ENCODE data around the gene RPS21. TPM values are rescaled to one million over a fixed set of nuclear protein-coding genes. Genes with fewer than 3 reads are reported as not detected.

RPS21 gene
- total and polyA plus RNA-seq, 2 of the 13 experiments (the other 11 are each of a cell fraction or from before 2014, with no cell fraction given): 2,647 to 11,063 TPM

DNA sequence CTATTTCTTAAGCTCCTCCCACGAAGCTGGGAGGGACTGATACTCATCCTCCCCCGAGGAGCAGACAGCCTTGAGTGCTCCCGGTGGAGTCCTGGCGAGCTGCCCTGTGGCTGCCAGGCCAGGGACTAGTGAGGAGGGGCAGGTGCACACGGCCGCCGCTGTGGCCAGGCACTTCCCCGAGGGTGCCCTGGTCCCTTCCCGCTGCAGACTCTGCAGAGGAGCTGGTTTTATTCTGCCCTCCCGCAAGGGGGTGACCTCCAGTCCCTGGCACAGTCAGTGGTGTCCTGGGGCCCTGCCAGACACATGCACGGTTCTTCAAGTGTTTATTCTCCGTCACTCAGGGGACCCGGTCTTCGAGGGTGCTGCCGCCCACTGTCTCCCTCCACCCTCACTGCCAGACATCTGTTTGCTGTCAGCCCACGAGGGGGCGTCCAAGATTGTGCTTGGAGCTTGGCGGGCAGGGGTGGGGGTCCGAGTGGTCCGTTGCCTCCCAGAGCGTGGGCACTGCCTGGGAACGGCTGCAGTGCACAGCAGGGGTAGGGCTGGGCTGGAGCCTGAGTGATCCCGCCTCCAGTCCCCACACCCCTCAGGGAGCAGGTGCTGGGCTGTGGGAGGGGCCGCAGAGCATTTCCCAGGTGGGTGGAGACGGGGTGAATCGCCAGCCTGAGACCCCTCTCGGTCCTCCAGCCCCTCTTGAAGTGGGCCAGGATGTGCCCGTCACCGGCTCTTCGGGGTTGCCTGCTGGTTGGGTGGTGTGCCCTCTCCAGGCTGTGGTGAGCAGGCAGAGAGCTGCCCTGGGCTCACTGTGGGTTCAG lies 23.2 kb downstream of the RPS21 start (continued):
- TF ChIP-seq ATF6 (CRISPR knock-in tag; conservative IDR thresholded peaks at IDR 0.05) (no peak), ZNF230 (CRISPR knock-in tag; IDR thresholded peaks at IDR 0.05) (0 out of 2 replicates have a peak, but pooled peaks have one; percentile 38), ZFP36 (IDR thresholded peaks at IDR 0.05; ENCODE audit: borderline replicate concordance, low read depth, low read length, partially characterized antibody) (no peak), THYN1 (CRISPR knock-in tag; IDR thresholded peaks at IDR 0.05; ENCODE audit: borderline replicate concordance, low read depth) (no peak), FOXP1 (IDR thresholded peaks at IDR 0.05) (no peak), FOXP1 (CRISPR knock-in tag; IDR thresholded peaks at IDR 0.05) (0 out of 2 replicates have a peak, but pooled peaks have one; percentile 12), ZNF143 (CRISPR knock-in tag; IDR thresholded peaks at IDR 0.05) (no peak), HNRNPLL (IDR thresholded peaks at IDR 0.05; ENCODE audit: low read depth, low read length, poor library complexity, severe bottlenecking) (no peak), KDM3A (CRISPR knock-in tag; IDR thresholded peaks at IDR 0.05; ENCODE audit: low read depth) (0 out of 2 replicates have a peak, but pooled peaks have one; percentile 12), HNF1A (IDR thresholded peaks at IDR 0.05; ENCODE audit: low read depth) (no peak), HNF1A (CRISPR knock-in tag; IDR thresholded peaks at IDR 0.05; ENCODE audit: borderline replicate concordance) (peak; percentile 49; the same call in 1 of the 2 replicates), PRMT3 (CRISPR knock-in tag; IDR thresholded peaks at IDR 0.05; ENCODE audit: borderline replicate concordance, low read depth) (no peak), FOXK2 (IDR thresholded peaks at IDR 0.05) (no peak), RXRA (CRISPR knock-in tag; IDR thresholded peaks at IDR 0.05) (peak; percentile 9; the same call in 1 of the 2 replicates), ZNF350 (CRISPR knock-in tag; IDR thresholded peaks at IDR 0.05; ENCODE audit: borderline replicate concordance, low read depth) (peak; percentile 85), MEIS1 (CRISPR knock-in tag; IDR thresholded peaks at IDR 0.05; ENCODE audit: borderline replicate concordance) (peak; percentile 70; the same call in 1 of the 2 replicates), ZBTB7B (CRISPR knock-in tag; IDR thresholded peaks at IDR 0.05) (peak; percentile 61; the same call in 1 of the 2 replicates), EZH2 (conservative IDR thresholded peaks at IDR 0.05; ENCODE audit: low read depth, low read length) (no peak)
- TF ChIP-seq, protein P1, sequence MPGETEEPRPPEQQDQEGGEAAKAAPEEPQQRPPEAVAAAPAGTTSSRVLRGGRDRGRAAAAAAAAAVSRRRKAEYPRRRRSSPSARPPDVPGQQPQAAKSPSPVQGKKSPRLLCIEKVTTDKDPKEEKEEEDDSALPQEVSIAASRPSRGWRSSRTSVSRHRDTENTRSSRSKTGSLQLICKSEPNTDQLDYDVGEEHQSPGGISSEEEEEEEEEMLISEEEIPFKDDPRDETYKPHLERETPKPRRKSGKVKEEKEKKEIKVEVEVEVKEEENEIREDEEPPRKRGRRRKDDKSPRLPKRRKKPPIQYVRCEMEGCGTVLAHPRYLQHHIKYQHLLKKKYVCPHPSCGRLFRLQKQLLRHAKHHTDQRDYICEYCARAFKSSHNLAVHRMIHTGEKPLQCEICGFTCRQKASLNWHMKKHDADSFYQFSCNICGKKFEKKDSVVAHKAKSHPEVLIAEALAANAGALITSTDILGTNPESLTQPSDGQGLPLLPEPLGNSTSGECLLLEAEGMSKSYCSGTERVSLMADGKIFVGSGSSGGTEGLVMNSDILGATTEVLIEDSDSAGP (CRISPR knock-in tag; IDR thresholded peaks at IDR 0.05; ENCODE audit: borderline replicate concordance): peak; percentile 59; the same call in 1 of the 2 replicates
- TF ChIP-seq, protein P2, sequence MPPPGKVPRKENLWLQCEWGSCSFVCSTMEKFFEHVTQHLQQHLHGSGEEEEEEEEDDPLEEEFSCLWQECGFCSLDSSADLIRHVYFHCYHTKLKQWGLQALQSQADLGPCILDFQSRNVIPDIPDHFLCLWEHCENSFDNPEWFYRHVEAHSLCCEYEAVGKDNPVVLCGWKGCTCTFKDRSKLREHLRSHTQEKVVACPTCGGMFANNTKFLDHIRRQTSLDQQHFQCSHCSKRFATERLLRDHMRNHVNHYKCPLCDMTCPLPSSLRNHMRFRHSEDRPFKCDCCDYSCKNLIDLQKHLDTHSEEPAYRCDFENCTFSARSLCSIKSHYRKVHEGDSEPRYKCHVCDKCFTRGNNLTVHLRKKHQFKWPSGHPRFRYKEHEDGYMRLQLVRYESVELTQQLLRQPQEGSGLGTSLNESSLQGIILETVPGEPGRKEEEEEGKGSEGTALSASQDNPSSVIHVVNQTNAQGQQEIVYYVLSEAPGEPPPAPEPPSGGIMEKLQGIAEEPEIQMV (CRISPR knock-in tag; IDR thresholded peaks at IDR 0.05; ENCODE audit: low read depth): peak; percentile 48; the same call in 1 of the 2 replicates

All from HepG2 (cell line).